Endothelial cell of umbilical vein (primary cell): Measurements from ENCODE around the gene RTN1. TPM values are rescaled to one million over a fixed set of nuclear protein-coding genes. Genes with fewer than 3 reads are reported as not detected.

ENCODE experiments used
- BruUV-seq: library from RNA; stranded (reverse); fragments of 400-500 nt; replicated peaks from 2 replicates; lab custom pipeline; 2021; lab: Mats Ljungman, UMichigan
- CTCF ChIA-PET: fragments of 300-600, 350-600 bp; sonication (Branson Sonifier 250); formaldehyde crosslinking; loops from one replicate; lab custom pipeline; 2021; ENCODE audit warnings: antibody characterized with exemption, inconsistent platforms; lab: Charles Lee
- POLR2A ChIA-PET: fragments of 300-600, 350-600 bp; sonication (Branson Sonifier 250); formaldehyde crosslinking; loops from one replicate; lab custom pipeline; 2021; ENCODE audit warnings: antibody characterized with exemption, inconsistent platforms; lab: Charles Lee
- DNase-seq: peaks from one replicate; pipeline ENCODE4 v3.0.0-alpha.2; 2011; ENCODE audit warnings: low read depth, low spot score
- FAIRE-seq: peaks from 2 replicates; lab custom pipeline; 2011; peaks lifted over from hg19 to GRCh38; lab: Jason Lieb, UNC
- H2AFZ ChIP-seq: 2 replicates; pipeline ENCODE4 v1.6.0; 2012; ENCODE audit warnings: low read depth, low read length, control low read depth, inconsistent platforms
- H3K27ac ChIP-seq: 2 replicates; pipeline ENCODE4 v1.5.1; 2011; ENCODE audit warnings: low read depth, mild to moderate bottlenecking, control low read depth, low read length, moderate library complexity; ENCODE audit not compliant: insufficient read depth
- H3K27me3 ChIP-seq, 2 experiments: 2 replicates each; pipeline versions ENCODE4 v1.6.0 to v1.6.1; 2011; ENCODE audit warnings: low read length in 2 of 2, mixed read lengths in 1 of 2; ENCODE audit not compliant: control insufficient read depth in 2 of 2, insufficient read depth in 2 of 2
- H3K36me3 ChIP-seq, 2 experiments: 2 replicates in 1 of 2; 3 replicates in 1 of 2; pipeline ENCODE4 v1.5.1; 2011; ENCODE audit warnings: low read length in 2 of 2, mild to moderate bottlenecking in 1 of 2, moderate library complexity in 1 of 2; ENCODE audit not compliant: control insufficient read depth in 2 of 2, insufficient read depth in 2 of 2; ENCODE audit errors: extremely low read depth in 1 of 2
- H3K4me1 ChIP-seq: 3 replicates; pipeline ENCODE4 v1.5.1; 2011; ENCODE audit warnings: mild to moderate bottlenecking, low read length; ENCODE audit not compliant: control insufficient read depth, insufficient read depth; ENCODE audit errors: extremely low read depth
- H3K4me2 ChIP-seq: 2 replicates; pipeline ENCODE4 v1.6.1; 2011; ENCODE audit warnings: low read length, control low read depth, mixed read lengths; ENCODE audit not compliant: insufficient read depth
- H3K4me3 ChIP-seq, 3 experiments: fragments of 200-600 bp in 1 of 3; sonication (generic), shearing (Covaris generic) in 1 of 3; replicated peaks in 1 of 3; 2 replicates each; pipeline ENCODE4 v1.5.1; 2011 to 2016; ENCODE audit warnings: control low read depth in 3 of 3, low read length in 3 of 3, mild to moderate bottlenecking in 2 of 3, inconsistent platforms in 1 of 3, low read depth in 1 of 3, moderate library complexity in 1 of 3; ENCODE audit not compliant: insufficient read depth in 1 of 3
- H3K79me2 ChIP-seq: 2 replicates; pipeline ENCODE4 v1.6.0; 2012; ENCODE audit warnings: low read length, inconsistent platforms; ENCODE audit not compliant: control insufficient read depth, insufficient read depth
- H3K9ac ChIP-seq: replicated peaks from 2 replicates; pipeline ENCODE3; 2011; ENCODE audit warnings: low read length, control low read depth; ENCODE audit not compliant: insufficient read depth; ENCODE audit errors: extremely low read depth
- H3K9me1 ChIP-seq: replicated peaks from 3 replicates; pipeline ENCODE4 v1.6.0; 2011; ENCODE audit warnings: mild to moderate bottlenecking, low read length; ENCODE audit not compliant: control insufficient read depth, insufficient read depth; ENCODE audit errors: extremely low read depth
- H3K9me3 ChIP-seq: replicated peaks from 2 replicates; pipeline ENCODE4 v1.5.1; 2012; ENCODE audit warnings: low read length, inconsistent platforms; ENCODE audit not compliant: control insufficient read depth, insufficient read depth
- H4K20me1 ChIP-seq: replicated peaks from 2 replicates; pipeline ENCODE3; 2011; ENCODE audit warnings: mild to moderate bottlenecking, low read length; ENCODE audit not compliant: control insufficient read depth, insufficient read depth; ENCODE audit errors: extremely low read depth
- CTCF ChIP-seq, 2 donors: IDR thresholded peaks; 1 replicate in 1 of 2; 2 replicates in 1 of 2; pipeline ENCODE4 v1.5.1; 2011; ENCODE audit warnings: low read length in 2 of 2, mild to moderate bottlenecking in 2 of 2, moderate library complexity in 2 of 2, control low read depth in 1 of 2, inconsistent platforms in 1 of 2, low read depth in 1 of 2; ENCODE audit not compliant: insufficient read depth in 1 of 2; ENCODE audit errors: extremely low read depth in 1 of 2
- EZH2 ChIP-seq: IDR thresholded peaks from 2 replicates; pipeline ENCODE4 v1.6.1; 2012; ENCODE audit warnings: borderline replicate concordance, low read depth, mild to moderate bottlenecking, moderate library complexity, low read length, inconsistent platforms; ENCODE audit not compliant: severe bottlenecking
- FOS ChIP-seq: IDR thresholded peaks from 2 replicates; pipeline ENCODE4 v1.6.1; 2011; ENCODE audit warnings: mild to moderate bottlenecking, low read length, moderate library complexity, borderline replicate concordance; ENCODE audit not compliant: insufficient read depth
- GATA2 ChIP-seq: IDR thresholded peaks from 2 replicates; pipeline ENCODE4 v1.7.0; 2011; ENCODE audit warnings: low read depth, mild to moderate bottlenecking, moderate library complexity, mixed read lengths, low read length; ENCODE audit not compliant: insufficient read length, insufficient read depth
- MAX ChIP-seq: IDR thresholded peaks from 2 replicates; pipeline ENCODE4 v1.6.1; 2011; ENCODE audit not compliant: insufficient read depth, insufficient read length
- MYC ChIP-seq: IDR thresholded peaks from one replicate; pipeline ENCODE4 v1.6.1; 2011; ENCODE audit warnings: mild to moderate bottlenecking, low read depth, low read length
- POLR2A ChIP-seq: IDR thresholded peaks from 2 replicates; pipeline ENCODE4 v1.6.1; 2012; ENCODE audit warnings: low read depth, mild to moderate bottlenecking, control low read depth, low read length
- dilution Hi-C: fragments of 300-500 bp; cut with MboI; formaldehyde crosslinking; loops from one replicate; pipeline ENCODE4 v1.15.0; 2019; ENCODE audit warnings: low sequenced_read_pairs; ENCODE audit not compliant: extremely low pct_ligation_motif_present
- intact Hi-C: fragments of 100-400 bp; cut with micrococcal nuclease; formaldehyde crosslinking; loops from one replicate; pipeline ENCODE4 v1.10.0; 2022
- polyA plus RNA-seq, 4 experiments: library from polyadenylated mRNA; depleted of rRNA in 3 of 4; stranded (reverse) in 3 of 4; unstranded in 1 of 4; fragments of >200 nt; gene quantifications; 2 replicates each; pipeline versions ENCODE4 v1.2.1 to v1.2.3, GENCODE V29; 2011 to 2012; ENCODE audit warnings: missing spikeins in 1 of 4
- total RNA-seq: library from RNA; stranded (reverse); gene quantifications from 2 replicates; pipeline ENCODE4 v1.2.3, GENCODE V29; 2021

RTN1 gene
- total and polyA plus RNA-seq, 2 donors (not counting 3 experiments of a cell fraction or from before 2014, with no cell fraction given), result 0.10 to 0.29 TPM

GRCh38 chr14:59788176-59788575 lies 82.4 kb downstream of the RTN1 start:
- H3K4me1 ChIP-seq, result no peaks in the 10 kb centered on the region
- BruUV-seq, result no TSS peak
- FAIRE-seq (peak; percentile 15), DNase-seq (no peak)
- no peak overlapping the region for H3K27ac ChIP-seq
- intact Hi-C loops, result no loop called here
- H3K36me3 ChIP-seq, result no peaks in the 10 kb centered on the region
- H3K9me3 ChIP-seq, result no peaks in the 10 kb centered on the region
- ChIA-PET POLR2A (no interaction called here), CTCF (no interaction called here)
- no peaks in the 10 kb centered on the region for H4K20me1 ChIP-seq
- H3K4me2 ChIP-seq, result no peak overlapping the region
- no peaks in the 10 kb centered on the region for H3K79me2 ChIP-seq
- H2AFZ ChIP-seq, result no peak overlapping the region
- no peaks in the 10 kb centered on the region for H3K9me1 ChIP-seq
- no peak overlapping the region for H3K4me3 ChIP-seq
- TF ChIP-seq EZH2 (no peak), CTCF (IDR thresholded peaks at IDR 0.05; ENCODE audit: extremely low read depth in 1 of 2, insufficient read depth in 1 of 2, low read depth in 1 of 2, low read length in 2 of 2) (no peak), MAX (no peak), MYC (no peak), GATA2 (no peak), FOS (no peak), POLR2A (no peak)
- H3K9ac ChIP-seq, result no peak overlapping the region
- H3K27me3 ChIP-seq, result peaks cover 0 to 13% of the 10 kb centered on the region in 2 experiments
- dilution Hi-C loops, result no loop called here
